HG03139 (cell line): ENCODE measurements around the gene EDN3.
"Not testable (repeated sequence)": the region's sequence is repeated elsewhere in the genome, so short reads cannot be mapped to it uniquely, and the experiment has no call there.

Source experiments
- ATAC-seq: cut with Tn5 transposase; IDR thresholded peaks from one replicate; pipeline ENCODE4 v1.9.1; 2021; ENCODE audit not compliant: unreplicated experiment

The EDN3 gene

DNA sequence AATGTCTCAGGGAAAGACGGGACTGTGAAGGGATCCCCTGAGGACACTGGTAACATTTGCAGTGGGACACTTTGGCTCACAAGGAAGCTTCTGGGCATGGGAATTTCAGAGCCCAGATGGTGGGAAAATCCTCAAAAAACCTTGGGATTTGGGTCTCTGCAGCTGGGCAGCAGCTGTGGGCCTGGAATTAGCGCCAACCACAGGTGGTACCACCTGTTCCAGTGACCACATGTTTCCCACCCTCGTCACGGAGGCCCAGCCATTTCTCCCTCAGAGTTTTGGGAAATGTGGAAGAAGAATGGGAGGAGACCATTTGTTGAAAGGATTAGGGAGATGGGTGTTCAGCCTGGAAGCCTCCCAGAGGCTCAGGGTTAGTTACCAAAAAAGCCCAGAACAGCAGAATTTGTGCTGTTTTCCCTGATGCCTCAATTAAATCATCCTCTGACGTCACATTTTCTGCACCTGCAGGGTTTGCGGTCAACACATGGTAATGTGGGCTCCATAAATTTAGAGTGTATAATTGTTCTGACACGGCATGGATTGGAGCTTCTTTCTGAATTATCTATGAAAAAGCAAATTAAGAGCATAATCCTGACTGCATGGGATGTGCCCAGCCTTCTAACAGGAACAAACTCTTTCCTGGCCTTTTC lies 34.4 kb downstream of the EDN3 start:
- ATAC-seq = no peak

DNA sequence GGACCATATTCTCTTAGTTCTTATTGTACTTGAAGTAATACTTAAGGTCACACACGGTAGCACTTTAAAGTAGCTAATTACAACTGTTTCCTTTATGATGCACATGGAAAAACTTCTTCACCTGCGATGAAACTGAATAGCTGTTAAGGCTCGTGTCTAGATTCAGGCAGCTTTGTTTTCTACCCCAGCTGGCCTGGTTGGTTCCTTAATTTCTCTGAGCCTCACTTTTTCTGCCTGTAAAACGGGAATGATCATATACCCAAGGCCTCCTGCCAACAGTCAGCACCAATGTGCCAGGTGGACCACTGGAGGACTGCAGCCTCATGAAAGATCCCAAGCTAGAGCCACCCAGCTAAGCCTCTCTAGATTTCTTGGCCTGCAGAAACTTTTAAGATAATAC lies 35.0 kb downstream of the EDN3 start:
- ATAC-seq = no peak

DNA sequence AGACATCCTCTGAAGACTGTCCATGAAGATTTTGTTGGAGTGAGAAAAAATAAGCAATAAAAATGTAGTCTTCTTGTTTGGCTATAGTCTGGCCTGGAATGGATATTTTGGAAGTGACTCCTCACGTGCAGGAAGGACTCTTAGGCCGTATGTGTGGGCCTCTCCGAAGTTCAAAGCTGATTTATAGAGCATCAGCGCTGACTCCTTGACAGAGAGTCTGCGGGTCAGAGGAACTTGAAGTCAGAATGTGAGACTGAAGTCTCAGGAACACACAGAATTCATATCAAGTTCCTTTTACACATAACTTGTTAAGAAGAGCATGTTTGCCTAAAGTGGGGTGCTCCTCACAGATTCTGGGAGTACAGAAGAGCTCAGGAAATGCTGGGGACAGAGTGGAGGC lies 36.1 kb downstream of the EDN3 start:
- no peak for ATAC-seq

DNA sequence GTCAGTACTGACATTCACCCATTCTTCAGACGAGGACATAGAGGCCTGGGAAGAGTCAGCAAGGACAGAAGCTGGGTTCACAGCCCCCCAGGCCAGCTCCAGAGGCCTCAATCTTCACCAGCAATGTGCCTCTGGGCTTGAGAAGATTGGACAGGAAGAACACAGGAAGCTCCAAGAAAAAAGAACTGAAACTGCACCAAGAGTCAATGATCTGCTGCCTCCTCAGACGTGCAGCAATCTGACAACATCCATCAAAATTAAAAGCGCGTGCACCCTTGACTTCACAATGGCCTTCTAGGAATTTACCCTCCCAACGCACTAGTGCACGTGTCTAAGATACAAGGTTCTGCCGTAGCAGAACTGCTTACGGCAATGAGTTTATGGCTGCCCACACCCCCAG lies 38.0 kb downstream of the EDN3 start:
- not testable (repeated sequence) for ATAC-seq

DNA sequence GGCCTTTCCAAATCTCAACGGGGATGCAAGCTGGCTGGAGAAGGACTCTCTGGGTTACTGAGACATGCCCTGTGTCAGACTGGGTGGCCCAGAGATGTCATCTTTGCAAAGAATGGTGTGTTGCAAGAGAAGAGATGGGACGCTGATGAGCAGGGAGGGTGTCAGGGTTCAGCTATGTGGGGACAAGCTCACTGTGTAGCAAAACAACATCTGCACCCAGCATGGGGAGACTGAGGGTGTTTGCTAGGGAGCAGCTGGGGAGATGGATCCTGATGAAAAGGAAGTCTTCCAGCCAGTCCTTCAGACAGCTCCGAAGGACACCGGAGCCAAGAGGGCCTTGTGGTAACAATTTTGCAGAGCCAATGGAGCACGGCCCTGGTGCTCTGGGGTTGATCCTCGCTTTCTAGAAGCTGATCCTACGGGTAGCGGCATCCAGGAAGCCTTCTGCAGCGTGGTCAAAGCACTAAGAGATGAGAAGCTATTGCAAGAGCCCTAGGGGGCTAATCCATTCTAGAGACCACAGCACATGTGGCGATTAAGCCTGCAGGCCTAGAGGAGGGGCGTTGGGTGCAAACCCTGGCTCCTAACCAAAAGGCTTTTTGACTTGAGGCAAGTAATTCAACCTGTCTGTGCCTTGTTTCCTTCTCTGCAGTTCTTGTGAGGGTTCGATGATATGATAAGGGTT lies 39.9 kb downstream of the EDN3 start:
- ATAC-seq = no peak

DNA sequence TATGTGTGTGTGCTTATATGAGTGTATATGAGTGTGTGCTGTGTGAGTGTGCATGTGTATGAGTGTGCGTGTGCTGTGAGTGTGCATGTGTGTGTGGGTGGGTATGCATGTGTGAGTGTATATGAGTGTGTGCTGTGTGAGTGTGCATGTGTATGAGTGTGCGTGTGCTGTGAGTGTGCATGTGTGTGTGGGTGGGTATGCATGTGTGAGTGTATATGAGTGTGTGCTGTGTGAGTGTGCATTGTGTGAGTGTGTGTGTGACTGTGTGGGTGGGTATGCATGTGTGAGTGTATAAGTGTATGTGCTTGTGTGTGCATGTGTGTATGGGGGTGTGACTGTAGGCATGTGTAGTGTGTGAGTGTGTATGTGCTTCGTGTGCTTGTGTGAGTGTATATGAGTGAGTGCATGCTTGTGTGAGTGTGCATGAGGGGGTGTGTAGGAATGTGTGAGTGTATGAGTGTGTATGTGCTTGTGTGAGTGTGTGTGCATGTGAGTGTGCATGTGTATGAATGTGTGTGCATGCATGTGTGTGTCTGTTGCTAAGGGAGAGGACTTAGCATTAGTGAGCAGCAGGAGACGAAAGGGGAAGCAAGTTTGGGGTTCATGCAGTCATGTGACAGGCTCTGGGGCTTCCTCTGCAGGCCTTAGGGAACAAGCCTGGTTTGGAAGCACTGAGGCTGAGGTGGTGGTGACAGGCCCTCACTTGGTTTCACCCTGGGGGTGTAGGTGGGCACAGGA lies 41.0 kb downstream of the EDN3 start:
- not testable (repeated sequence) for ATAC-seq

DNA sequence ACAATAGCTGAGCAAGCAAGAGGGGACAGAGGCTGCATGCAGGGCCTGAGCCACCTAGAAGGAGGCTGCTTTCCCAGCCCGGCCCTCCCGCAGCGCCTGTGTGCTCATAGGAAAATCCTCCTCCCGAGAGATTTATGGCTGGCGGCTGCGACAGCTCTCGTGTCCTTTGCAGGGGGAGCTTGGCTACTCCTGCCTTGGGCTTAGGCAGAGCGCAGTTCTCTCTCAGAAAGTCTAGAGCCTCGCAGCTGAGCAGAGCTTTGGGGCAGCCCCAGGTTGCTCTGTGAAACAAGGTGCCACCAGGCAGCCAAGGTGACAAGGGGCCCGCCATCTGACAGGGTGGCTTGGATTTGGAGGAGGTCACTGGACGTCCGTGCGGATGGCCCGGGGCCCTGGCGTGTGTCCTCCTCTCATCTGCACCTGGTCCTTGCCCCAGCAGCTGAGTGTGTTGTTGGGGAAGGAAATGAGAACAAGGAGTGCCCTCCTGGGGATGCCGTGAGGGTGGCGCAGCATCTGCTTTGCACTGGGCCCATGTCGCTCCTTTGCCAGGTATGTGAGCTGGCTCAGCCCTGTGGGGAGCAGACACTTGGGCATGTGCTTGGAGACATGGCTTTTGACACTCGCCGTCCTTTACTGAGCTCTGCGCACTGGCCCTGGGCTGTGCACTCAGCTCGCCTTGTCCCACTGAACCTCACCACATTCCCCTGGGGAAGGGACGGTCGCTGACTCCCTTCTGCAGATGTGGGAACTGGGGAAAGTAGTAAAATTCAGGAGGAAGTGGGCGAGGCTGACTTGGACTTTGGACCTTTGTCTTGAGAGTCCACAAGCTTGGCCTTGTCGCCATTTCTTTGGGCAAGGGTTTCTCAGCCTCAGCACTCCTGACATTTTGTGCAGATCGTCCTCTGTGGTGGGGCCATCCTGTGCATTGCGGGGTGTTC lies 41.9 kb downstream of the EDN3 start:
- no peak for ATAC-seq

DNA sequence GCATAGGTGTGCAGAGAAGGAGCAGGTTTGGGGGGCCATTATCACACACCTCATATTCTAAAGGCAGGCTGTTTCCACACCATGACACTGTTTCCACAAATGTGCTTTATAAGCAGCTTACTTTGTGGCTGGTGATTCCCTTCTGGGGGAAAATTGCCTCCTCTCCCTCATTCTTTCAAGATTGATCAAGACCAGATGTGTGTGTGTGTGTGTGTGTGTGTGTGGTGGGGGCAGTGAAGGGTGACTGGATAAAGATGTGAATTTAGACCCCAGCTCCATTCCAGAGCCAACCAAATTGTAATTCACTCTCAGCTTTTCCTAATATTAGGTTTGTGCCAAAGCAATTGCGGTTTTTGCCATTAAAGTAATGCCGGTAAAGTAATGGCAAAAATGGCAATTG lies 45.6 kb downstream of the EDN3 start:
- no peak for ATAC-seq

DNA sequence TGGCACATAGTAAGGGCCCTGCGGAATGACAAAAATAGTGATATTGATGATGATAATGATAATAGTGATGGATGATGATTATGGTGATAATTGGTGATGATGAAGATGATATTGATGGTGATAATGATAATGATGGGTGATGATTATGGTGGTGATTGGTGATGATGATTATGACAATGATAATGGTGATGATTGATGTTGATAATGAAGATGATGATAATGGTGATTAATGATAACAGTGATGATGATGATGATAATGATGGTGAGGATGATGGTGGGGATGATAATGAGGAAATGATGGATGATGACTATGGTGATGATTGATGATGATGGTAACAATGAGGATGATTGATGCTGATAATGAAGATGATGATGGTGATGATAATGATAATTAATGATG lies 48.9 kb downstream of the EDN3 start:
- no peak for ATAC-seq

DNA sequence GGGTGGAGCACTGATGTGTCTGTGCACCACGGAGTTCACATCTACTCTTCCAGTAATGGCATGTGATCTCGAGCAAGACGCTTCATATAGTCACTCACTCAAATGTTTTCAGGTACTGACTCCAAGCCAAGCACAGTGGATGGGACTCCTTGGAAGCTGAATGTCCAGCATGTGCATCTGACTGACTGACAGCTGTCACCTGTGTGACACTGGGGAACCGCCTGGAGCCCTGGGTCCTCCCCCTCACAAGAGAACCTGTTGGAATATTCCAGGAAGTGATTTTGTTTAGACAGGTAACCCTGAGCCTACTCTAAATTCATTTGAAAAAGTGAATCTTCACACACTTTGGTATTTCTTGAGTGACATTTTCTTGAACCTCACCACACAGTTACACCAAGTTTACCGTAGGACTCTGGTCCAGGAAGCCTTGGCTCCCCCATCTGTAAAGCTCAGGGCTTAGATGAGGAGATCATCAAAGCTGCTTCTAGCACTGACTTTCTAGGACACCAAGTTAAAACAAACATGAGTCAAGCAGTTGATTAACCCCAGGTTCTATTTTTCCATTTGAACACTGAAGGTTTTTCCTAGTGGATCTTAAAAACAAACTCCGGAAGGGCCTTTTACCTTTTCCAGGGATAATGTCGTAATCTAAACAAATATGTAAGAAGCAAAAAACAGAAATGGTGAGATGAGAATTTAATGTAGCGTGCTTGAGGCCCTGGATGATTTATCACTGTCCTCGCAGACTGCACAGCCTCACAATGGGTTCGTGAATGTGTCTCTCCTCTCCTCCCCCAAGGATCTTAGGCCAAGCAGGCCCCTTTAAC lies 50.1 kb downstream of the EDN3 start:
- no peak for ATAC-seq

DNA sequence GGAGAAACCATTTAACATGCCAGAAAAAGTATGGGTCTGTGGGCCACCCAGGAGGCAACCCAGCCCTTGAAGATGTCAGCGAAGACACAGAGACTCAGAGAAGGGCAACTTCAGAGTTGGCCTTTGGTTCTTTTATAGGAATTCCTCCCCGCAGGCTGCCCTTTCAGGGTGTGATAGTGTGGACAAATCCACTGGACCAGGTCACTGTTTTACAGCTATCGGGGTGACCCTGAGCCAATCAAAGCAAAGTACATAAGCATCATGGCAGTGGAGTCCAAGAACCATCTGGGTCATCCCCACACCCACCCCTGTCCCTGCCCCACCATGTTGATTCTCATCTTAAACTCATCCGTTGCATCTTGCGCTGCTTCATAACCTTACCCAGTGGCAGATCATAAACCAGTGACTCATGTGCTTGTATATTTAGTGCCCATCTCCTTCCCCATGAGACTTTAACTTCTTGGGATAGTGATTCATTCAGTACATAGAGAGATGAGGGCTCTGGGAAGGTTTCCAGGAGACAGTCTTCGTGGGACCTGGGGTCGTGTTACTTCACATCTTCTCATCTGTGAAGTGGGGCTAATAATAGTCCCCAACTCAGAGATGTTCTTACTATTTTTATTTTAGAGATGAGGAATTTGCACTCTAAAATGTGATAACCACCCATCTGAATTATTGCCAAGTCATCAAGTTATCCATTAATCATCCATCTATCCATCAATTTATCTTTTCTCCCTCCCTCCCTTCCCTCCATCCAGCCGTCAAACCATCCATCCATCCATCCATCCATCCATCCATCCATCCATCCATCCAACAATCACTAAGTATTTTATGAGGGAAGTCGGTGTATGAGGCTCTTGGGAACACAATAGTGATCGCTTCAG lies 51.0 kb downstream of the EDN3 start:
- no peak for ATAC-seq

DNA sequence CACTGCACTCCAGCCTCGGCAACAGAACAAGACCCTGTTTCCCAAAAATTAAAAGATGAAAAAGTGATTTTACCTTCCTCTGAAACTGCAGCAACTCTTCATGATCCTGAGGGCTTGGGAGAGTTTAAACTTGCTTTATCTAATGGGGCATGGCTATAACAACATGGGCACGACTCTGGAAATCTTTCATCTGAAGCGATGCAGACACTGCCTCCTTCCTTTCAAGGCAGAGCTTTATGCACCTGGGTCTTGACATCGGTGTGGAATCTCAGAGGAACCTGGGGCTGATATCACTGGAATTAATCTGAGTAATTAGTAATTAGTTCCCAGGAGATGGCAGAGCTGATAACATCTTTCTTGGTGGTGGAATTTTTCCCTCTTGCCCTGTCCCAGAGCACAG lies 52.1 kb downstream of the EDN3 start:
- no peak for ATAC-seq

DNA sequence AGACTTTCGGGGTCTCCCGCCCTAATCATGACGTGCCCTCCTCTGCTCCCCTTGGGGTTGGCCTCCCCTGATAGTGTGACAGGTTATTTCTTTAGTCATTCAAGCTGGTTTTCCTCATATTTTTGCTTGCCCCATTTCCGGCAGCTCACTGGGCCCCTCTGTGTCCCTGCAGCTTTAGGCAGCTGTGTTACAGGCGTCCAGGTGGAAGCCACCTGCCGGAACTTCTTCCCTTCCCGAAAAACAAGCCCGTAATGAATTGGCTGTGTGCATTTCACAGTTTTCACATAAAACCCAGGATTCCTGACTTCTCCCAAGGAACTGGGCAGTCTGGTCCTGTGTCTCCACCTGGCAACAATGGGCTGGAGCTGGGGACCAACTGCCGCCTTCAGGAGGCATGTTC lies 52.6 kb downstream of the EDN3 start:
- no peak for ATAC-seq

DNA sequence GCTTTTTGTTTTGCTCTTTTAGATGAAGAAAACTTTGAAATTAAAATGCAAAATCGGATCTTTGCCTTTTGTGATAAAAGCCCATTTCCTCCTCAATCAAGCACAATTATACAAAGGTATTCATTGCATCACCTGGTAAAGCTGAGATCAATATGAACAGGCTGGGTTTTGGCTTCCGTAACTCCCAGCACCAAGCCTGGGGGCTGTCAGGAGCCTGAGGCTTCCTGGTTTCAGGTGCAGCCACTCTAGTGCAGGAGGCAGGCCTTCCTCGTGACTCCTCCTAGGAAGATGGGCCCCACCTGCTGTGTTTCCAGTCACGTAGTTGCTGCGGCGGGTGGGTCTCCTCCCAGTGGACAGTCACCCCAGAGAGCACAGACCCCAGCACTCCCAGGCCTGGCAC lies 54.0 kb downstream of the EDN3 start:
- ATAC-seq = no peak

DNA sequence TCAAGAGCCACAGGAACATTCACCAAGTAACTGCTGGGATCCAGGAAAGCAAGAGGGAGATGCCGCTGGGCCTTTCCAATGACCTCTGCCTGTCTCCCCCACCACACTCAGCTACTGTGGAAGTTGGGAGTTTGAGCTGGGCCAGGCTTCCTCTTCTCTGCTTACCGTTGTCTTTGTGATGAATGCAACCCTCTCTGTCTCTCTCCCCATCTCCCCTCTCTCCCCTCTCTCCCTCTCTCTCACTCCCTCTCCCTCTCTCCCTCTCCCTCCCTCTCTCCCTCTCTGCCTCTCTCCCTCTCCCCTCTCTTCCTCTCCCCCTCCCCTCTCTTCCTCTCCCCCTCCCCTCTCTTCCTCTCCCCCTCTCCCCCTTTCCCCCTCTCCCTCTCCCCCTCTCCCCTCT lies 54.8 kb downstream of the EDN3 start:
- ATAC-seq = no peak

DNA sequence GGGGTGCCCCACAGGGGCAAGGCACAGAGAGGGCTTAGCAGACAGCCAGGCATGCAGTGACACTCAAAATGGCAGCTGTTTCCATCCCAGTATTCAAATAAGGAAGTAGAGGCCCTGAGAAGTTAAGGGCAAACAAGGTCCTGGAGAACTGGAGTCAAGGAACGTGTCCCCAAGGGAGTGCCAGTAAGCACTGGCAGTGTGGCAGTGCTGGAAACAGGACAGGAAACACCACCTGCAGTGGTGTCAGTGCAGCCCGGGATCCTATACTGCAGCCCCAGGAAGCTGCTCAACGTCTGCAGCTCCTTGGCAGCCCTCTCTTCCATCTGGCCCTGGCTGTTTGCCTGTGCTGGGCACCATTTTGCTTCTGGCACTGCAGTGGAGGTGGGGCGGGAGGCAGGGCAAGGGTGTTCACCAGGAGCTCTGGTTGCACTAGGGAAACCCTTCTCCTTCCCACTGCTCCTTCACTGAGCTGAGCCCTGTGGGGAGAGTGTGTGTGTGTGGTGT lies 56.3 kb downstream of the EDN3 start:
- ATAC-seq = no peak

DNA sequence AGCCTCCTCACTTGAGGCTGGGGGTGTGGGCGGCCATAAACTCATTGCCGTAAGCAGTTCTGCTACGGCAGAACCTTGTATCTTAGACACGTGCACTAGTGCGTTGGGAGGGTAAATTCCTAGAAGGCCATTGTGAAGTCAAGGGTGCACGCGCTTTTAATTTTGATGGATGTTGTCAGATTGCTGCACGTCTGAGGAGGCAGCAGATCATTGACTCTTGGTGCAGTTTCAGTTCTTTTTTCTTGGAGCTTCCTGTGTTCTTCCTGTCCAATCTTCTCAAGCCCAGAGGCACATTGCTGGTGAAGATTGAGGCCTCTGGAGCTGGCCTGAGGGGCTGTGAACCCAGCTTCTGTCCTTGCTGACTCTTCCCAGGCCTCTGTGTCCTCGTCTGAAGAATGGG lies 58.4 kb downstream of the EDN3 start:
- ATAC-seq = not testable (repeated sequence)

DNA sequence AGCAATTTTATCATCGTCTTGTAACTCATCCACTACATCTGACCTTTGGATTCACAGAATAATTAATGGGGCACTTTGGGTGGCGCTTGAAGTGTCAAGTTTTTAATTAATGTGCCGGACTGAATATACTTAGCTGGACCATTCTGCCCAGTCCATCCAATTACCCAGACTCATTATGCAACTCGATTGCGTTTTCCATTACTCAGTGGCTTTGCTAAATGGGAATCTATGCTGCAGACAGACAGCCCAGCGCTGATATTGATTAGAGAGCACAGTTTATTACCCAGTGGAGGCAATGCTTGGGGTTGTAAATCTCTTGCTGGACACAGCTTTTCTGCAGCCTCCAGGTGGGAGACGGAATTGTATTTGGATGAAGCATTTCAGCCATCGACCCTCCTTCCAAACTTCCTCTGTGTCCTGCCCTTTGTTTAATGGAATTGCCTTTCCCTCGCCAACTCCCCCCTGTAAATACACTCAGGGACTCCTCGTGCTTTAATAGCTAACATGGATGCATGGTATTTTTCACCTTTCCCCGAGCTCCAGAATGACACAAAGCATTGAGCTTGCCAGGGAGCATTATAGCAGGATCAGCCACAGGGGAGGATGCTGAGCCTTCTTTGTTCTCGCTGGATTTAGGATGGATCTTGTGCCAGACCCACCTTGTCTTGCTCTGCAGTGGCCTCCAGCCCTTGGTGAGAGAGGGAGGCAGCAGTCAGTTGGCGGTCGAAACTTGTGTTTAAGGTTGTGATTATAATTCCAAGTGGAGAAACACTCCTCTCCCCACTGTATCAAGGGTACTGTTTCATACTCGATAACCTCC lies 59.7 kb downstream of the EDN3 start:
- ATAC-seq = no peak
